HuH-7.5 (cell line): Measurements from ENCODE around the gene SEMA4D.

Experiments used
- DNase-seq: peaks from one replicate; pipeline ENCODE4 v3.0.0; 2011; ENCODE audit warnings: low spot score

The SEMA4D gene

DNA sequence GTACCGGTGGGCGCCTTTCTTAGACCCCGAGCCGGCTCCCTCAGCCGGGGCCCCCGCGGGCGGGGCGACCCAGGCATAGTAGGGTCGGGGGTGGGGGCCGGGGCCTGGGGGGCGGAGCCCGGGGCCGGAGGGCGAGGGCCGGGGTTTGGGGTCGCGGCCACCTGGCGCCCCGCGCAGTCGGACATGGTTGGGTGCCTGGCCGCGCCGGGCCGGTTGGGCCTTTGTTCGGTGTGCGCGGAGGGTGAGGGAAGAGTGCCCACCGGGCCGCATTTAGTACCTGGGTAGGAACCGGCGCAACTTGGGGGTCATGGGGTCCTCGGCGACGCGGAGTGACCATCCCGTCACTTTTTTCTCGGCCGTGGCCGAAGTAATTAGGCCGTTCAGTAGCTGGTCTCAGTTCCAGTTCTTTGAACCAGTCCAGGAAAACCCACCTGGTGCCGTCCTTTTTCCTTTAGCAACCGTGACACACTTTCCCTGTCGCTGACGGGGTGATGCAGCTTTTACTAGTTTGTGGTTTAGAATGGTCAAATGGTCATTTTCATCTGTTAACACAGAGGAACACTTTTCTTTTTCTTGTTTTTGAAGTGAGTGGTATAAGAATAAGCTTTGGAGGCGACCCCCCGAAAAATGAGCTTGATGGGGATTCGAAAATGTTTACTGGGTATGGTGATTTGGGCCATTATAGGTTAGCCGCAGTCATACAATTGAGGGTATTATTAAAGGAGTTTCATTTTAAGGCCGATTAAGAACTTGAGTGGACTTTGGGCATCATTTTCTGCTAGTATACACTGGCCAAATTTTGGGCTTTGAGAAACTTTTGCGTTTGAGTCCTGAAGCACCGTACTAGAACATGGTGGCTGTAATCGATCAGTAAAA is 186.3 kb downstream of the SEMA4D start:
- DNase-seq, result no peak
